NOMO-1 treated with dmso at 0.1 percent for 144 hours (cell line): ENCODE data around the gene LMAN2L.

Source experiments
- DNase-seq: peaks from one replicate; lab custom pipeline; 2025; ENCODE audit not compliant: unreplicated experiment; lab: John Stamatoyannopoulos, UW

LMAN2L gene

GRCh38 chr2:96661324-96661723 lies 78.5 kb downstream of the LMAN2L start:
- DNase-seq, result no peak

- peak; percentile 46 for DNase-seq
Observed at GRCh38 chr2:96656540-96656939, 83.3 kb downstream of the LMAN2L start.
